ENCODE results near the gene ATXN1.
"Not testable (repeated sequence)": the region's sequence is repeated elsewhere in the genome, so short reads cannot be mapped to it uniquely, and the experiment has no call there.

Gene ATXN1

GRCh38 chr6:16468991-16469615, 292.2 kb downstream of the ATXN1 start:
- DNase-seq: no peak
- no peak overlapping the region for H3K14ac ChIP-seq (ENCODE audit: low read length in 2 of 2)
- no peak overlapping the region for H2BK12ac ChIP-seq (ENCODE audit: low read length in 2 of 2)
- no peak overlapping the region for H3K27ac ChIP-seq (ENCODE audit: low read length, poor library complexity, severe bottlenecking)
- H2BK120ac ChIP-seq (ENCODE audit: low read depth, low read length): no peak overlapping the region
- no peaks in the 10 kb centered on the region for H3K9me3 ChIP-seq (ENCODE audit: control insufficient read depth, low read length)
- no peak overlapping the region for H2BK5ac ChIP-seq (ENCODE audit: low read depth, low read length, poor library complexity, severe bottlenecking)
- H3K4ac ChIP-seq (ENCODE audit: low read depth in 1 of 2, low read length in 2 of 2): no peak overlapping the region
- H2BK15ac ChIP-seq (ENCODE audit: low read depth, poor library complexity, severe bottlenecking): no peak overlapping the region
- no peak overlapping the region for H3K18ac ChIP-seq (ENCODE audit: low read depth in 1 of 2, low read length in 2 of 2)
- peaks cover 2% of the 10 kb centered on the region for H3K79me1 ChIP-seq (replicated peaks; ENCODE audit: low read length, poor library complexity, severe bottlenecking)
- H2AK5ac ChIP-seq (ENCODE audit: low read length, severe bottlenecking): no peak overlapping the region
- peaks cover 5% of the 10 kb centered on the region for H3K4me1 ChIP-seq (ENCODE audit: control insufficient read depth, insufficient read depth, low read depth, low read length)
- H4K91ac ChIP-seq (ENCODE audit: low read length): no peak overlapping the region
- WGBS: 86% methylated on average over 1 of the region's 1 CpG
- no peak overlapping the region for H3K4me2 ChIP-seq (ENCODE audit: low read length, poor library complexity, severe bottlenecking)
- no peak overlapping the region for H3K23ac ChIP-seq (ENCODE audit: low read length in 2 of 2)
- H4K8ac ChIP-seq (ENCODE audit: low read length): no peak overlapping the region
- H3K27me3 ChIP-seq (ENCODE audit: control insufficient read depth in 1 of 2, insufficient read depth in 1 of 2, low read length in 2 of 2): no peaks in the 10 kb centered on the region
- no peak overlapping the region for H3K4me3 ChIP-seq (ENCODE audit: insufficient read depth in 1 of 2, low read depth in 1 of 2, low read length in 2 of 2)
- no peak overlapping the region for H2AFZ ChIP-seq (ENCODE audit: low read depth, low read length)
- no peak overlapping the region for H3K9ac ChIP-seq (ENCODE audit: low read length)
- H3K36me3 ChIP-seq (ENCODE audit: control insufficient read depth in 1 of 2, insufficient read depth in 2 of 2, low read depth in 1 of 2, low read length in 2 of 2): peaks cover under 1 to 9% of the 10 kb centered on the region in 2 experiments

GRCh38 chr6:16466800-16467553, 294.3 kb downstream of the ATXN1 start:
- Histone ChIP-seq H2BK5ac (ENCODE audit: low read depth, low read length, poor library complexity, severe bottlenecking) (no peak overlapping the region), H4K8ac (ENCODE audit: low read length) (no peak overlapping the region), H3K4me1 (ENCODE audit: control insufficient read depth, insufficient read depth, low read depth, low read length) (peaks cover 5% of the 10 kb centered on the region), H3K4me3 (ENCODE audit: insufficient read depth in 1 of 2, low read depth in 1 of 2, low read length in 2 of 2) (no peak overlapping the region), H2BK15ac (ENCODE audit: low read depth, poor library complexity, severe bottlenecking) (no peak overlapping the region), H3K79me1 (replicated peaks; ENCODE audit: low read length, poor library complexity, severe bottlenecking) (peaks cover 2% of the 10 kb centered on the region), H3K14ac (ENCODE audit: low read length in 2 of 2) (no peak overlapping the region), H2AFZ (ENCODE audit: low read depth, low read length) (no peak overlapping the region), H3K23ac (ENCODE audit: low read length in 2 of 2) (no peak overlapping the region), H2BK120ac (ENCODE audit: low read depth, low read length) (no peak overlapping the region), H3K27ac (ENCODE audit: low read length, poor library complexity, severe bottlenecking) (no peak overlapping the region), H2AK5ac (ENCODE audit: low read length, severe bottlenecking) (no peak overlapping the region), H3K9me3 (ENCODE audit: control insufficient read depth, low read length) (no peaks in the 10 kb centered on the region), H4K91ac (ENCODE audit: low read length) (no peak overlapping the region), H3K9ac (ENCODE audit: low read length) (no peak overlapping the region), H3K36me3 (ENCODE audit: control insufficient read depth in 1 of 2, insufficient read depth in 2 of 2, low read depth in 1 of 2, low read length in 2 of 2) (peaks cover 0 to 3% of the 10 kb centered on the region in 2 experiments), H3K27me3 (ENCODE audit: control insufficient read depth in 1 of 2, insufficient read depth in 1 of 2, low read length in 2 of 2) (no peaks in the 10 kb centered on the region), H3K4me2 (ENCODE audit: low read length, poor library complexity, severe bottlenecking) (no peak overlapping the region), H3K18ac (ENCODE audit: low read depth in 1 of 2, low read length in 2 of 2) (no peak overlapping the region), H2BK12ac (ENCODE audit: low read length in 2 of 2) (no peak overlapping the region), H3K4ac (ENCODE audit: low read depth in 1 of 2, low read length in 2 of 2) (no peak overlapping the region)
- 94% methylated on average over 9 of the region's 13 CpGs for WGBS
- no peak for DNase-seq

- Histone ChIP-seq H2BK15ac (ENCODE audit: low read depth, poor library complexity, severe bottlenecking) (no peak overlapping the region), H3K4me1 (ENCODE audit: control insufficient read depth, insufficient read depth, low read depth, low read length) (peaks cover 3% of the 10 kb centered on the region), H3K27ac (ENCODE audit: low read length, poor library complexity, severe bottlenecking) (no peak overlapping the region), H3K23ac (ENCODE audit: low read length in 2 of 2) (no peak overlapping the region), H4K91ac (ENCODE audit: low read length) (no peak overlapping the region), H2AFZ (ENCODE audit: low read depth, low read length) (no peak overlapping the region), H3K27me3 (ENCODE audit: control insufficient read depth in 1 of 2, insufficient read depth in 1 of 2, low read length in 2 of 2) (no peaks in the 10 kb centered on the region), H3K4me2 (ENCODE audit: low read length, poor library complexity, severe bottlenecking) (no peak overlapping the region), H3K9me3 (ENCODE audit: control insufficient read depth, low read length) (no peaks in the 10 kb centered on the region), H4K8ac (ENCODE audit: low read length) (no peak overlapping the region), H2BK12ac (ENCODE audit: low read length in 2 of 2) (no peak overlapping the region), H3K4me3 (ENCODE audit: insufficient read depth in 1 of 2, low read depth in 1 of 2, low read length in 2 of 2) (no peak overlapping the region), H2BK120ac (ENCODE audit: low read depth, low read length) (no peak overlapping the region), H3K14ac (ENCODE audit: low read length in 2 of 2) (no peak overlapping the region), H2BK5ac (ENCODE audit: low read depth, low read length, poor library complexity, severe bottlenecking) (no peak overlapping the region), H3K79me1 (replicated peaks; ENCODE audit: low read length, poor library complexity, severe bottlenecking) (peaks cover 4% of the 10 kb centered on the region), H3K9ac (ENCODE audit: low read length) (no peak overlapping the region), H3K36me3 (ENCODE audit: control insufficient read depth in 1 of 2, insufficient read depth in 2 of 2, low read depth in 1 of 2, low read length in 2 of 2) (no peaks in the 10 kb centered on the region), H3K18ac (ENCODE audit: low read depth in 1 of 2, low read length in 2 of 2) (no peak overlapping the region), H2AK5ac (ENCODE audit: low read length, severe bottlenecking) (no peak overlapping the region), H3K4ac (ENCODE audit: low read depth in 1 of 2, low read length in 2 of 2) (no peak overlapping the region)
- WGBS: 97% methylated on average over 3 of the region's 3 CpGs
- DNase-seq: no peak
Observed at GRCh38 chr6:16464045-16464444, 297.2 kb downstream of the ATXN1 start.

- H4K8ac ChIP-seq (ENCODE audit: low read length); H3K27ac ChIP-seq (ENCODE audit: low read length, poor library complexity, severe bottlenecking); H3K27me3 ChIP-seq (ENCODE audit: control insufficient read depth in 1 of 2, insufficient read depth in 1 of 2, low read length in 2 of 2); H2BK5ac ChIP-seq (ENCODE audit: low read depth, low read length, poor library complexity, severe bottlenecking); DNase-seq; H4K91ac ChIP-seq (ENCODE audit: low read length); H2BK12ac ChIP-seq (ENCODE audit: low read length in 2 of 2); H2BK120ac ChIP-seq (ENCODE audit: low read depth, low read length); H3K4me3 ChIP-seq (ENCODE audit: insufficient read depth in 1 of 2, low read depth in 1 of 2, low read length in 2 of 2); H3K18ac ChIP-seq (ENCODE audit: low read depth in 1 of 2, low read length in 2 of 2); H3K9ac ChIP-seq (ENCODE audit: low read length); H3K79me1 ChIP-seq (replicated peaks; ENCODE audit: low read length, poor library complexity, severe bottlenecking); H3K4me2 ChIP-seq (ENCODE audit: low read length, poor library complexity, severe bottlenecking); H2AK5ac ChIP-seq (ENCODE audit: low read length, severe bottlenecking); H3K14ac ChIP-seq (ENCODE audit: low read length in 2 of 2); H3K9me3 ChIP-seq (ENCODE audit: control insufficient read depth, low read length); H2AFZ ChIP-seq (ENCODE audit: low read depth, low read length); H3K4ac ChIP-seq (ENCODE audit: low read depth in 1 of 2, low read length in 2 of 2); H3K4me1 ChIP-seq (ENCODE audit: control insufficient read depth, insufficient read depth, low read depth, low read length); H2BK15ac ChIP-seq (ENCODE audit: low read depth, poor library complexity, severe bottlenecking); H3K36me3 ChIP-seq (ENCODE audit: control insufficient read depth in 1 of 2, insufficient read depth in 2 of 2, low read depth in 1 of 2, low read length in 2 of 2); H3K23ac ChIP-seq (ENCODE audit: low read length in 2 of 2): not testable (repeated sequence)
- 96% methylated on average over 4 of the region's 4 CpGs for WGBS
Observed at GRCh38 chr6:16463246-16463645, 298.0 kb downstream of the ATXN1 start.
